GM06990 (cell line): ENCODE data around the gene AGTPBP1.

Source experiments
- DNase-seq: peaks from one replicate; pipeline ENCODE4 v3.0.0-alpha.2; 2011; ENCODE audit not compliant: insufficient read length; ENCODE audit errors: extremely low read depth
- H3K27me3 ChIP-seq: replicated peaks from 2 replicates; pipeline ENCODE4 v1.6.0; 2011; ENCODE audit warnings: low read length; ENCODE audit not compliant: control insufficient read depth, insufficient read depth
- H3K36me3 ChIP-seq: 2 replicates; pipeline ENCODE4 v1.5.1; 2011; ENCODE audit warnings: low read length; ENCODE audit not compliant: control insufficient read depth, insufficient read depth
- H3K4me3 ChIP-seq: replicated peaks from 2 replicates; pipeline ENCODE4 v1.5.1; 2011; ENCODE audit warnings: low read depth, mild to moderate bottlenecking, control low read depth, low read length
- TF ChIP-seq, protein P1 (sequence below): IDR thresholded peaks from 2 replicates; pipeline ENCODE4 v1.5.1; 2011; ENCODE audit warnings: low read length, control low read depth, mild to moderate bottlenecking, inconsistent platforms; ENCODE audit not compliant: insufficient read depth, poor library complexity, severe bottlenecking

The AGTPBP1 gene

DNA sequence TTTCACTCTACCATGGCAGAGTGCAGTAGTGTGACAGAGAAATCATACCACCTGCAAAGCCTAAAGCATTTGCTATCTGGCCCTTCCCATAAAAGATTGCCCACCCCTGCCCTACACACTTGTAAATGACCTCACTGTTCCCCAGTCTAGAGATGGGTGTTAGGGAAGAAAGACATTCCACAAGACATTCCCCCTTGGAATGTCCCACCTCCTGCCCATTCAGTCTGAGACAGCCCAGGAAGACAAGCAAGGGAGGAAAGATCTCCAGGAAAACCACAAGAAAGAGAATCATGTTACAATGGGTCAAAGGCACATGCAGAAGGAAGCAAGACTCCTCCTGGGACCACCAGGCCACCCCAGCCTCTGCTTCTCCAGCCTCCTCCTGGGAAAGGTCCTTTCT lies 230.0 kb downstream of the AGTPBP1 start:
- Histone ChIP-seq H3K27me3 (no peaks in the 10 kb centered on the region), H3K36me3 (no peaks in the 10 kb centered on the region), H3K4me3 (no peak overlapping the region)
- TF ChIP-seq, protein P1, sequence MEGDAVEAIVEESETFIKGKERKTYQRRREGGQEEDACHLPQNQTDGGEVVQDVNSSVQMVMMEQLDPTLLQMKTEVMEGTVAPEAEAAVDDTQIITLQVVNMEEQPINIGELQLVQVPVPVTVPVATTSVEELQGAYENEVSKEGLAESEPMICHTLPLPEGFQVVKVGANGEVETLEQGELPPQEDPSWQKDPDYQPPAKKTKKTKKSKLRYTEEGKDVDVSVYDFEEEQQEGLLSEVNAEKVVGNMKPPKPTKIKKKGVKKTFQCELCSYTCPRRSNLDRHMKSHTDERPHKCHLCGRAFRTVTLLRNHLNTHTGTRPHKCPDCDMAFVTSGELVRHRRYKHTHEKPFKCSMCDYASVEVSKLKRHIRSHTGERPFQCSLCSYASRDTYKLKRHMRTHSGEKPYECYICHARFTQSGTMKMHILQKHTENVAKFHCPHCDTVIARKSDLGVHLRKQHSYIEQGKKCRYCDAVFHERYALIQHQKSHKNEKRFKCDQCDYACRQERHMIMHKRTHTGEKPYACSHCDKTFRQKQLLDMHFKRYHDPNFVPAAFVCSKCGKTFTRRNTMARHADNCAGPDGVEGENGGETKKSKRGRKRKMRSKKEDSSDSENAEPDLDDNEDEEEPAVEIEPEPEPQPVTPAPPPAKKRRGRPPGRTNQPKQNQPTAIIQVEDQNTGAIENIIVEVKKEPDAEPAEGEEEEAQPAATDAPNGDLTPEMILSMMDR: no peak
- DNase-seq: no peak

DNA sequence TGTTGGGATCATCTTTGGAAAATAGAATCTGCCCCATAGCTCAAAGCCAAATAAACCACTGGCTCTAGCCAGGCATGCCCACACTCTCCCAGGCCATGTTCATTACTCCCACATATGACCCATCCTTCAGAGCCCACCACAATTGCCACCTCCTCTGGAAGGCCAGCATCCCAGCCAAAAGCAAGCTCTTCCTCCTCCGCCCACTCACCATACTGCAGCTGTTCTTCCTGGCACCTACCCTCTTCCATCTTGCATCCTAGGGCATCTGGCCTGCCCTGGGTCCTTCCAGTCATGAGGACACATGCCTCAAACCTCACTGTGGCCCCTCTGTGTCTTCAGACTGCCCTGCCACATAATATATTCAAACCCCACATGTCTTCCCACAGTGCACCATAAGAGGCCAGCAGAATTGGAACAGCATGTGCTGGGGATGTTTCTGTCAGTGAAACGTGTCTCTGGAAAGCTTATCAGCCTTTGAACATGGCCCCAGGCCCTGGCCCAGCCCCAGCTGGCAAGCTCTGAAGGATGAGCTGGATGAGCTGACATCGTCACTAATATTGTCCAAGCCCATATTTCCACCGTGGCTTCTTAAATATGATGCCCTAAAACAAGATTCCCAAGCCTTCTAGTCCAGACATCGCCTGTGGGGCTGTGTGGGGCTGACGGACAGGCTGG lies 230.8 kb downstream of the AGTPBP1 start:
- DNase-seq: no peak
- H3K4me3 ChIP-seq: no peak overlapping the region
- H3K27me3 ChIP-seq: no peaks in the 10 kb centered on the region
- TF ChIP-seq, protein P1: no peak
- H3K36me3 ChIP-seq: no peaks in the 10 kb centered on the region

GRCh38 chr9:85508616-85509015 lies 233.1 kb downstream of the AGTPBP1 start:
- TF ChIP-seq, protein P1: no peak
- DNase-seq: no peak
- Histone ChIP-seq H3K36me3 (no peaks in the 10 kb centered on the region), H3K4me3 (no peak overlapping the region), H3K27me3 (no peaks in the 10 kb centered on the region)

GRCh38 chr9:85505612-85506011 lies 236.1 kb downstream of the AGTPBP1 start:
- no peaks in the 10 kb centered on the region for H3K27me3 ChIP-seq
- DNase-seq: no peak
- no peaks in the 10 kb centered on the region for H3K36me3 ChIP-seq
- TF ChIP-seq, protein P1: no peak
- no peak overlapping the region for H3K4me3 ChIP-seq

DNA sequence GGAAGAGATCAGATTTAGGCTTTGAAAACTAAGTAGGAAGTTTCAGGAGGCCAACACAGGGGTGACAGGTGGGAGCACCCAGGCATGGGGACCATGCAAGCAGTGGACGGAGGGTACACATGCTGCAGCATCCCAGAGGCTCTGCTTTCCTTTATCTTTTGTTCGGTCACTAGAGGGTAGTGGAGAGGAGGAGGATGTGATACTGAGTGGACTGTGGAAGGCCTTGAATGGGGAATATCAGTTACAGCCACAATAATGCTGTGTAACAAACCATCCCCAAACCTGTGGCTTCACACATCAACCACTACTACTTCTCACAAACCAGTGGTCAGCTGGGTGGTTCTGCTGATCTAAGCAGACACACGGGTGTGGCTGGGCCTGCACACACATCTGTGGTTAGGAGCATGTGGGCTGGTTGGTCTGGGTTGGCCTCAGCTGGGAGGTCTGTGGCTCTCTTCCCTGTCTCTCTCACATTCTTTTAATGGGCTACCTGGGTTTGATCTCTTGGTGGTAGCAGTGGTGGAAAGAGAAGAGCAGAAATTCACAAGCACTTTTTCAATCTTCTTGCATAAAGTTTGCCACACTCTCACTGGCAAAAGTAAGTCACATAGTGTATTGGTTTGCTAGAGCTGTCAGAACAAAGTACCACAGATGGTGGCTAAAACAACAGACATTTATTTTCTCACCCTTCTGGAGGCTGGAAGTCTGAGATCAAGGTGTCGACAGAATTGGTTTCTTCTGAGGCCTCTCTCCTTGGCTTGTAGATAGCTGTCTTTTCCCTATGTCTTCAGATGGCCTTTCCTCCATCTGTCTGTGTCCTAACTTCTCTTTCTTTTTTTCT lies 238.7 kb downstream of the AGTPBP1 start:
- H3K27me3 ChIP-seq: no peaks in the 10 kb centered on the region
- no peak for DNase-seq
- H3K36me3 ChIP-seq: no peaks in the 10 kb centered on the region
- TF ChIP-seq, protein P1: no peak
- H3K4me3 ChIP-seq: no peak overlapping the region
